ENCODE results near the gene EGFR.

EGFR gene

DNA sequence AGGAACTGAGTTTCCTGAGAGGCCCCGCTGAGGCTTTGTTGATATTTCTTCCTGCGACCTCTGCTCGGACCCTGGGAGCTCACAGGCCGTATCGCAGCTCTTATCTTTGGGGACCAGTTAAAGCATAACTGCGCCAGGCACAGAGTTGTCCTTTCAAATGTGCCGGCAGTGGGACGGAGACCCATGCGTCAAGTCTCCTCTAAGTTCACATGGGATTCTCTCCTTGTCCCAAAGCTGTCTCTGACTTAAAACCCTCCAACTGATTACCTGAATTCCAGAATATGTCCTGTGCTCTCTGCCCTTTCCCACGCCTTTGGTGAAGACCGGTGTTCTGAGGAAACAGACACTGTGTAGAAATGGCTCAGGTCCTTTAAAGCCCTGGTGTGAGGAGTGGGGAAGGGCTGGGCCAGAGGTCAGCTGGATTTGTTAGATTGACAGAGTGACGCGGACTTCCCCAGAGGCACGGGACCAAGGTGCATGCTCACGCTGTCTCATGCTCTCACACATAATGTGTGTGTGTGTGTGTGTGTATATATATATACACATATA lies 169.8 kb downstream of the EGFR start:
- DNase-seq (ENCODE audit: low read depth, low spot score): no peak

DNA sequence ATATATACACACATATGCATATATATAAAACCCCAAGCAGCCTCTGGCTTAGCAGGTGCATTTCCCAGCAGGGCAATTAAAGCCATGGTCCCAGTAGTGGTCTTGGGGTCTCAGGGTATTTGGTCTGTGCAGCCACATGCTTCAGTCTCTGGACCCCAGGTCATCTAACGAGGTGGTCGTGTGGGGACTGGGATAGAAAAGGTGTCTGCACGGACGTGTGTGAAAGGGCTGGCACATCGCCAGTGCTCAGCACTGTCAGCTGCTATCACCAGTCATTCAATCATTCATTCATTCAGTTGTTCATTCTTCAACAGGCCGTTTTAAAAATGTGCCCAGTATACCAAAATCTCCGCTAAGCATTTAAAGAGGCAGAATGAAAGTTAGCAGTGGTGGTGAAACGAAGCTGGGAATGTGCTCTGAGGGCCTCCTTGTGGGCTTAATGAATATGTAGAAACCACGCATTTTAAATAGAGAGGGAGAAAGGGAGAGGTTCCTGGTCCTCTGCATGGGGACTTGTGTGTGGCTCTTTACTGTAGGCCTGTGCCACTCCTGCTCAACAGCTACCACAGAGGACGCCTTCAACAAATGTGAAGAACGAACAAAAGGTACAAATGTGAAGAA lies 170.4 kb downstream of the EGFR start:
- DNase-seq (ENCODE audit: low read depth, low spot score): no peak

DNA sequence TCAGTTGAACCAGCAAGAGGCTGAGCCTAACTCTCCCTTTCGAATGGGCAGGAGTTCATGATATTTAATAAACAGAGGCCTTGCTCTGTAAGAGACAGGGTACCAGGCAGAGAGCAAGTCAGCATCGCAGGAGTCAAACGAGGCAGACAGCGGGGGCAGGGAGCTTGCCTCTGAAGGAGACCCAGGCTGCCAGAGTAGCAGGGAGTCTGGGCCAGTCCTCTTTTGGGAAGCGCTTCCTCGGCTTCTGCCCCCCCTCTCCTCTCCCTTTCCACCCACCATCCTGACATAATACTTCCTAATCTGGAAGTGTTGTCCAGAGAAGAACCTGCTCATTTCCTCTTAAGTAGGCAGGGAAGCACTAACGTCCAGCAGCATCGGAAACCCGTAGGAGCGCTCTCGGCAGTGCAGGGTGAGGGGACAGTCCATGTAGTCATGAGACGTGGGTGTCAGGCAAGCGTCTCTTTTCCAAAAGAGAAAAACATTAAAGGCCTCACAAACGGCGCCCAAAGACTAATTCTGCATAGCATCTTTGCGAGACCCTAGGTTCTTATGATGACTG lies 171.1 kb downstream of the EGFR start:
- DNase-seq (ENCODE audit: low read depth, low spot score): no peak

DNA sequence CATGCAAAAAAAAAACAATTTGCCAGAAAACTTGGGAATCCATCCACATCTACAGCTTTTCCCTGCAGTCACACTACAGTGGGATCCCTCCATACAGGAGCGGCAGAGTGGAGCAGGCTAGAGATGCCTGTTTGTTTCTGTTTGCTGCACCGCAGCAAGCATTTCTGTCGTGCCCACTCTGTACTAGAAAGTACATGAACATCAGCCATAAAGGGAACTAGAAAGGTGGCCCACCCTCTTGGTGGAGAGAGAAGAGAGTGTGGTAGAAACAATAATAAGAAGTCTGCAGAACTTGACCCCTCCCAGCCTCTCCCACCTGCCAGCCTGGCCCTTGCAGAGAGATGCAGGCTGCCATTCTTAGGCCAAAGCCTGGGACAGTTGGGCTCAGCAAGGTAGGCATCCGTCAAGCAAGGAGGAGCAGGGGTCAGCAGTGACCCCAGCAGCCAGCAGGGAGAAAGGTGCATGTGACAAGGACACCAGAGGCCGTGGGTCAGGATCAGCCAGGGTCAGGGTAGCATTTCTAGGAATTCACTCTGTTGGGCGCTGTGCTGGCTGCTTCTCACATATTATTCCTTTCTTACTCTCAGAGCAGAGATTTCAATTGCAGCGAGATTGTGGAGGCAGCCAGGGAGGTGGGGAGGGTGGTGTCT lies 171.8 kb downstream of the EGFR start:
- DNase-seq (ENCODE audit: low read depth, low spot score): no peak

DNA sequence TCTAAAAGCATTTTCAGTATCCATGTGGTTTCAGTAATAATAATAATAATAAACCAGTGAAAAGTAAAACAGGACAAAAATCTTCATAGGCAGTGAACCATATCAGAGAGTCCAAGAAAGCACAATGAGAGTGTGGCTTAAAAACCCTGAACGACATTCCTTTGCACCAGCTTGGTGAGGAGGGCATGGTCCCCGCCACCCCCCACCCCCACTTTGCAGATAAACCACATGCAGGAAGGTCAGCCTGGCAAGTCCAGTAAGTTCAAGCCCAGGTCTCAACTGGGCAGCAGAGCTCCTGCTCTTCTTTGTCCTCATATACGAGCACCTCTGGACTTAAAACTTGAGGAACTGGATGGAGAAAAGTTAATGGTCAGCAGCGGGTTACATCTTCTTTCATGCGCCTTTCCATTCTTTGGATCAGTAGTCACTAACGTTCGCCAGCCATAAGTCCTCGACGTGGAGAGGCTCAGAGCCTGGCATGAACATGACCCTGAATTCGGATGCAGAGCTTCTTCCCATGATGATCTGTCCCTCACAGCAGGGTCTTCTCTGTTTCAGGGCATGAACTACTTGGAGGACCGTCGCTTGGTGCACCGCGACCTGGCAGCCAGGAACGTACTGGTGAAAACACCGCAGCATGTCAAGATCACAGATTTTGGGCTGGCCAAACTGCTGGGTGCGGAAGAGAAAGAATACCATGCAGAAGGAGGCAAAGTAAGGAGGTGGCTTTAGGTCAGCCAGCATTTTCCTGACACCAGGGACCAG lies 172.5 kb downstream of the EGFR start:
- DNase-seq (ENCODE audit: low read depth, low spot score): no peak

DNA sequence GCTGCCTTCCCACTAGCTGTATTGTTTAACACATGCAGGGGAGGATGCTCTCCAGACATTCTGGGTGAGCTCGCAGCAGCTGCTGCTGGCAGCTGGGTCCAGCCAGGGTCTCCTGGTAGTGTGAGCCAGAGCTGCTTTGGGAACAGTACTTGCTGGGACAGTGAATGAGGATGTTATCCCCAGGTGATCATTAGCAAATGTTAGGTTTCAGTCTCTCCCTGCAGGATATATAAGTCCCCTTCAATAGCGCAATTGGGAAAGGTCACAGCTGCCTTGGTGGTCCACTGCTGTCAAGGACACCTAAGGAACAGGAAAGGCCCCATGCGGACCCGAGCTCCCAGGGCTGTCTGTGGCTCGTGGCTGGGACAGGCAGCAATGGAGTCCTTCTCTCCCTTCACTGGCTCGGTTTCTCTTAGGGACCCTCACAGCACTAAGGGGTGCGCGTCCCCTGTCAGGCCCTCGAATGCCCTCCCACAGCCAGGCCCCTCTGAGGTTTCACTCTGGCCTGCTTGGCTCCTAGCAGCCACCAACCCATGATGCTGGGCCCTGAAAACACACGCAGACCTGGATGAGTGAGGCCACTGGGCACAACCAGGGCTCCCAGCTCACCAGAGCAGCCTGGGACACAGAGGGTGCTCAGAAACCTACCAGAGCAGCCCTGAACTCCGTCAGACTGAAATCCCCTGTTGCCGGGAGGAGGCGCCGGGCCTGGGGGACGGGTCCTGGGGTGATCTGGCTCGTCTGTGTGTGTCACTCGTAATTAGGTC lies 173.3 kb downstream of the EGFR start:
- DNase-seq (ENCODE audit: low read depth, low spot score): no peak

DNA sequence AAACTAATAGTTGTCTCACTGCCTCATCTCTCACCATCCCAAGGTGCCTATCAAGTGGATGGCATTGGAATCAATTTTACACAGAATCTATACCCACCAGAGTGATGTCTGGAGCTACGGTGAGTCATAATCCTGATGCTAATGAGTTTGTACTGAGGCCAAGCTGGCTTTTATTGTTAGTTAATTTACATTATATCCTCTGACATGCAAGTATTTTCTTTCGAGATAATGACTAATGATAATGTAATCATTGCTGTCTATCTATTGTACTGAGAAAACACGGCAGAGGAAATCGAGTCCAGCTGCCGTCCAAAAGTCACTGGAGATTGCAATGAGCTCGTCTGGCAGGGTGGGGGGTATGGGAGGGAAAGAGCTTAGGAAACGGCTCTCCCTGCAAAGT lies 173.9 kb downstream of the EGFR start:
- no peak for DNase-seq (ENCODE audit: low read depth, low spot score)

DNA sequence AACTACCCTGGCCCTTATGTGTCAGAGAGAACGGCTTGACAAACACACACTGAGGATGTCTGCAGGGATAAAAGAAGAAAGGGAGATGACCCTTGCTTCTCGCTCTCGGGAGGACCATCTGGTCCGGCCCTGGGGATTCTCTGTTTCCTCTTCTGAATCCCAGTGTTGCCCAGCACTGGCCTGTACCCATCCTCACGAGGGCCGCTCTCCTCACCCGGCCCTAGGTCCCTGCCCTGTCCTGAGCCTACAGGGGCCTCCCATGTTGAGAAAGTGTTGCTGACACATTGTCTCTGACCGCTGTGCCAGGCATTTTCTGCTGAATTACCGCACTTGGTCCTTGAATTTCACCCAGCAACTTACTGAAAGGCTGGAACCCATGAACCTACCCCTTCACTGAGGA lies 174.4 kb downstream of the EGFR start:
- DNase-seq (ENCODE audit: low read depth, low spot score): no peak

DNA sequence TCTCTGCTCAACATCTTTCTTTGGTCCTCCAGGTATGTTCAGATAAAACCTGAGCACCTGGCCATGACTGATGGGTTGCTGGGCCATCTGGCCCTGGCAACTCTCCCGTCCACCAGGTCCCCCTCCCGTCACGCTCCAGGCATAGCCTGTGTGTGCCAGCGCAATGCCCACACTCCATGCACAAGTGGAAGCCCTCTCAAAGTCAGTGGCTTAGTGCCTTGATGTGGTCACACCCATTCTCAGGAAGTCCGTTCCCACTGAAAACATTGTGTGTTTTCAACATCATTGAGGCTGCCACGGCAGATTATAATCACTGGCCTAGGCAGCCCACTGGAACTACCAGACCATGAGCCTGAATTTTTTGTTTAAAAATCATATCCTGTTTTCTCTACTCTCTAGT lies 175.7 kb downstream of the EGFR start:
- no peak for DNase-seq (ENCODE audit: low read depth, low spot score)

DNA sequence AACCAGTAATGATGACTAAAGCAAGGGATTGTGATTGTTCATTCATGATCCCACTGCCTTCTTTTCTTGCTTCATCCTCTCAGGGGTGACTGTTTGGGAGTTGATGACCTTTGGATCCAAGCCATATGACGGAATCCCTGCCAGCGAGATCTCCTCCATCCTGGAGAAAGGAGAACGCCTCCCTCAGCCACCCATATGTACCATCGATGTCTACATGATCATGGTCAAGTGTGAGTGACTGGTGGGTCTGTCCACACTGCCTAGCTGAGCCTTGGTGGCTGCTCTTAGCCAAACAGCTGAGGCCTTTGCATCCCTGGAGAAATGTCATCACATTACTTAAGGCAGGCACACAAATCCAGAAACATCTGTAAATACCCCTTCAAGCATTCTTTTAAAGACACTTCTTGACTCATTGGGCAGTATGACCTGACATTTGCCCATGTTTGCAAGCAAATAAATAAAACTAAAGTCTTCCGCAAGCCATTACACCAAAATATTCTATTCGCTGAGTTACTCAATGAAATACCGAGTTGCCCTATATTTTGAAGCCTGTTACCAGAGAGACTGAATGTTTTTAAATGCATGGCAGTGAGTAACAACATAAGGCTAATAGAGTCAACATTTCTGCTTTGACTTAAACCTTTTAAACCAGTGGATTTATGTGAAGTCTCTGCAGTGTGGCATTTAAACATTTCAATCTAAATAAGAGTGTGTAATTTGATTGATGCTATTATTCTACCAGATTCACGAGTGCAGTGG lies 180.0 kb downstream of the EGFR start:
- DNase-seq (ENCODE audit: low read depth, low spot score): no peak

DNA sequence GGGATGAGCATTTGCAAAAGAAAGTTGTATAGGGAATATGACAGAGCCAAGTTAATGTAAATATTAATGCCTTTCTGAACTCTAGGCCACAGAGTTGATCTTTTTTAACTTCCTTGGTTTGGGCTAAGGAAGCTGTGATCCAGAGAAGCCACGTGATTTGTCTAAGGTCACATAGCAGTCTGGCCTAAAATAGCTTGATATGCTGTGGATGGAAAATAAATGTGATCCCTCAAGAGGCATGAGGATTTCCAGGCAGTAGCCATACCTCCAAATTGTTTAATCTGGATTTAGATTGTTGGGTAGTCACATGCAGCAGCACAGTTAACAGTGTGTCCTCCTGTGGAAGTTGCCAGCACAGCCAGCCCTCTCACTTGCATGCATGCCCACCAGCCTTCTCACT lies 180.6 kb downstream of the EGFR start:
- DNase-seq (ENCODE audit: low read depth, low spot score): no peak

DNA sequence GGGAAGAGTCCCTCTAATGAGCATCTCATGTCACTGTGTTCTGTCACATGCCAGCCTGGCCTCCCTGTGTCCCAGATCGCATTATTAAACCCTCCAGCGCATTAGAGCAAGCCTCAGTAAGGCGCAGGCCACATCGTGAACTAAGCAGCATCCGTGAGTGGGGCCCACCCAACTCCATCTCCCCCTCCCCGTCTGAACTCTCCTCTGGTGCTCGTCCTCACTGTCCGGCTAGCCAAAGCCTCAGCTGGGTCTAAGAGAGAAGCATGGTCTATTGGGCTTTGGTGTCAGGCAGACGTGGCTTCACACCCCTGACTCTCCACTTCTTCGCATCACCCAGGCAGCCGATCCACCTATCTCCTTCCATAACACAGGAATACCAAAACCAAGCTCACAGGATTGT lies 181.6 kb downstream of the EGFR start:
- no peak for DNase-seq (ENCODE audit: low read depth, low spot score)

DNA sequence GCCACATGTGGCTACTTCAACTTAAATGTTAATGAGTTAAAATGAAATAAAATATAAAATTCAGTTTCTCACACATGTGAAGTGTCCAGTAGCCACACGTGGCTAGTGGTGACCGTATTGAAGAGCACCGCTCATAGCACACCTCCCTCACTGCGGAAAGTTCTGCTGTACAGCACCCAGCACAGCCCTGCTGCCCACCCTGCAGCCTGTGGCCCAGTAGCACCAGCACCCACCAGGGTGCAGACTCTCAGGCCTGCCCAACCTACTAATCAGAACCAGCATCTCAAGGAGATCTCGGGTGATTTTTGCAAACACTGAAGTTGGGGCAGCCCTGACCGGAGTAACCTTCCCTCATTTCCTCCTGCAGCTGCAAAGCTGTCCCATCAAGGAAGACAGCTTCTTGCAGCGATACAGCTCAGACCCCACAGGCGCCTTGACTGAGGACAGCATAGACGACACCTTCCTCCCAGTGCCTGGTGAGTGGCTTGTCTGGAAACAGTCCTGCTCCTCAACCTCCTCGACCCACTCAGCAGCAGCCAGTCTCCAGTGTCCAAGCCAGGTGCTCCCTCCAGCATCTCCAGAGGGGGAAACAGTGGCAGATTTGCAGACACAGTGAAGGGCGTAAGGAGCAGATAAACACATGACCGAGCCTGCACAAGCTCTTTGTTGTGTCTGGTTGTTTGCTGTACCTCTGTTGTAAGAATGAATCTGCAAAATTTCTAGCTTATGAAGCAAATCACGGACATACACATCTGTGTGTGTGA lies 183.5 kb downstream of the EGFR start:
- DNase-seq (ENCODE audit: low read depth, low spot score): no peak

DNA sequence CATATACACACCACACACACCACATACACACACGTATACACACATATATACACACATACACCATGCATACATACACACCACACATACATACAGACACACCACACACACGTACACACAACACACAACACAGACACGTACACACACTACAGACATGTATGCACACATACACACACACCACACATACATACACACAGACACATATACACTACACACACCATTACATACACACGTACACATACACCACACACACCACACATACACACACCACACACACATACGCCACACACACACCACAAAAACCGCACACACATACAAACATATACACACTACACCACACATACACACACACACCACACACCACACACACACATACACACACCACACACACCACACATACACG lies 184.5 kb downstream of the EGFR start:
- DNase-seq (ENCODE audit: low read depth, low spot score): no peak

DNA sequence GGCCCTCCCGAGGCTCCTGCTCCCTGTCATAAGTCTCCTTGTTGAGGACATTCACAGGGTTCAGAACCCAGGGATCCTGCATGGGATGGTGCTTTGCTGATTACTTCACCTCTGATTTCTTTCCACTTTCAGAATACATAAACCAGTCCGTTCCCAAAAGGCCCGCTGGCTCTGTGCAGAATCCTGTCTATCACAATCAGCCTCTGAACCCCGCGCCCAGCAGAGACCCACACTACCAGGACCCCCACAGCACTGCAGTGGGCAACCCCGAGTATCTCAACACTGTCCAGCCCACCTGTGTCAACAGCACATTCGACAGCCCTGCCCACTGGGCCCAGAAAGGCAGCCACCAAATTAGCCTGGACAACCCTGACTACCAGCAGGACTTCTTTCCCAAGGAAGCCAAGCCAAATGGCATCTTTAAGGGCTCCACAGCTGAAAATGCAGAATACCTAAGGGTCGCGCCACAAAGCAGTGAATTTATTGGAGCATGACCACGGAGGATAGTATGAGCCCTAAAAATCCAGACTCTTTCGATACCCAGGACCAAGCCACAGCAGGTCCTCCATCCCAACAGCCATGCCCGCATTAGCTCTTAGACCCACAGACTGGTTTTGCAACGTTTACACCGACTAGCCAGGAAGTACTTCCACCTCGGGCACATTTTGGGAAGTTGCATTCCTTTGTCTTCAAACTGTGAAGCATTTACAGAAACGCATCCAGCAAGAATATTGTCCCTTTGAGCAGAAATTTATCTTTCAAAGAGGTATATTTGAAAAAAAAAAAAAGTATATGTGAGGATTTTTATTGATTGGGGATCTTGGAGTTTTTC lies 186.5 kb downstream of the EGFR start:
- DNase-seq (ENCODE audit: low read depth, low spot score): no peak

DNA sequence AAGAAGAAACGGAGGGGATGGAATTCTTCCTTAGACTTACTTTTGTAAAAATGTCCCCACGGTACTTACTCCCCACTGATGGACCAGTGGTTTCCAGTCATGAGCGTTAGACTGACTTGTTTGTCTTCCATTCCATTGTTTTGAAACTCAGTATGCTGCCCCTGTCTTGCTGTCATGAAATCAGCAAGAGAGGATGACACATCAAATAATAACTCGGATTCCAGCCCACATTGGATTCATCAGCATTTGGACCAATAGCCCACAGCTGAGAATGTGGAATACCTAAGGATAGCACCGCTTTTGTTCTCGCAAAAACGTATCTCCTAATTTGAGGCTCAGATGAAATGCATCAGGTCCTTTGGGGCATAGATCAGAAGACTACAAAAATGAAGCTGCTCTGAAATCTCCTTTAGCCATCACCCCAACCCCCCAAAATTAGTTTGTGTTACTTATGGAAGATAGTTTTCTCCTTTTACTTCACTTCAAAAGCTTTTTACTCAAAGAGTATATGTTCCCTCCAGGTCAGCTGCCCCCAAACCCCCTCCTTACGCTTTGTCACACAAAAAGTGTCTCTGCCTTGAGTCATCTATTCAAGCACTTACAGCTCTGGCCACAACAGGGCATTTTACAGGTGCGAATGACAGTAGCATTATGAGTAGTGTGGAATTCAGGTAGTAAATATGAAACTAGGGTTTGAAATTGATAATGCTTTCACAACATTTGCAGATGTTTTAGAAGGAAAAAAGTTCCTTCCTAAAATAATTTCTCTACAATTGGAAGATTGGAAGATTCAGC lies 187.6 kb downstream of the EGFR start:
- DNase-seq (ENCODE audit: low read depth, low spot score): peak; percentile 64

DNA sequence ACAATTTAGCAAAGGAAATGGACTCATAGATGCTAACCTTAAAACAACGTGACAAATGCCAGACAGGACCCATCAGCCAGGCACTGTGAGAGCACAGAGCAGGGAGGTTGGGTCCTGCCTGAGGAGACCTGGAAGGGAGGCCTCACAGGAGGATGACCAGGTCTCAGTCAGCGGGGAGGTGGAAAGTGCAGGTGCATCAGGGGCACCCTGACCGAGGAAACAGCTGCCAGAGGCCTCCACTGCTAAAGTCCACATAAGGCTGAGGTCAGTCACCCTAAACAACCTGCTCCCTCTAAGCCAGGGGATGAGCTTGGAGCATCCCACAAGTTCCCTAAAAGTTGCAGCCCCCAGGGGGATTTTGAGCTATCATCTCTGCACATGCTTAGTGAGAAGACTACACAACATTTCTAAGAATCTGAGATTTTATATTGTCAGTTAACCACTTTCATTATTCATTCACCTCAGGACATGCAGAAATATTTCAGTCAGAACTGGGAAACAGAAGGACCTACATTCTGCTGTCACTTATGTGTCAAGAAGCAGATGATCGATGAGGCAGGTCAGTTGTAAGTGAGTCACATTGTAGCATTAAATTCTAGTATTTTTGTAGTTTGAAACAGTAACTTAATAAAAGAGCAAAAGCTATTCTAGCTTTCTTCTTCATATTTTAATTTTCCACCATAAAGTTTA lies 188.8 kb downstream of the EGFR start:
- no peak for DNase-seq (ENCODE audit: low read depth, low spot score)

DNA sequence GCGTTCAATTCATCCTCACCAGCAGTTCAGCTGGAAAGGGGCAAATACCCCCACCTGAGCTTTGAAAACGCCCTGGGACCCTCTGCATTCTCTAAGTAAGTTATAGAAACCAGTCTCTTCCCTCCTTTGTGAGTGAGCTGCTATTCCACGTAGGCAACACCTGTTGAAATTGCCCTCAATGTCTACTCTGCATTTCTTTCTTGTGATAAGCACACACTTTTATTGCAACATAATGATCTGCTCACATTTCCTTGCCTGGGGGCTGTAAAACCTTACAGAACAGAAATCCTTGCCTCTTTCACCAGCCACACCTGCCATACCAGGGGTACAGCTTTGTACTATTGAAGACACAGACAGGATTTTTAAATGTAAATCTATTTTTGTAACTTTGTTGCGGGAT lies 190.5 kb downstream of the EGFR start:
- no peak for DNase-seq (ENCODE audit: low read depth, low spot score)
